MM.1S (cell line): Measurements from ENCODE around the gene GRID2IP.

ENCODE experiments used
- EZH2 ChIP-seq: fragments of 300-600 bp; sonication (generic); optimal IDR thresholded peaks from 2 replicates; pipeline ENCODE3; 2017; ENCODE audit warnings: low read depth, mild to moderate bottlenecking, antibody characterized with exemption, low read length, mixed read lengths
- EZH2phosphoT487 ChIP-seq: fragments of 300-600 bp; sonication (generic); IDR thresholded peaks from 2 replicates; pipeline ENCODE4 v1.6.1; 2018; ENCODE audit warnings: antibody characterized with exemption, low read length
- TF ChIP-seq, protein P1 (sequence below): fragments of 300-600 bp; sonication (generic); IDR thresholded peaks from 2 replicates; pipeline ENCODE4 v1.5.1; 2016; ENCODE audit warnings: antibody characterized with exemption, low read length, mixed read lengths

DNA sequence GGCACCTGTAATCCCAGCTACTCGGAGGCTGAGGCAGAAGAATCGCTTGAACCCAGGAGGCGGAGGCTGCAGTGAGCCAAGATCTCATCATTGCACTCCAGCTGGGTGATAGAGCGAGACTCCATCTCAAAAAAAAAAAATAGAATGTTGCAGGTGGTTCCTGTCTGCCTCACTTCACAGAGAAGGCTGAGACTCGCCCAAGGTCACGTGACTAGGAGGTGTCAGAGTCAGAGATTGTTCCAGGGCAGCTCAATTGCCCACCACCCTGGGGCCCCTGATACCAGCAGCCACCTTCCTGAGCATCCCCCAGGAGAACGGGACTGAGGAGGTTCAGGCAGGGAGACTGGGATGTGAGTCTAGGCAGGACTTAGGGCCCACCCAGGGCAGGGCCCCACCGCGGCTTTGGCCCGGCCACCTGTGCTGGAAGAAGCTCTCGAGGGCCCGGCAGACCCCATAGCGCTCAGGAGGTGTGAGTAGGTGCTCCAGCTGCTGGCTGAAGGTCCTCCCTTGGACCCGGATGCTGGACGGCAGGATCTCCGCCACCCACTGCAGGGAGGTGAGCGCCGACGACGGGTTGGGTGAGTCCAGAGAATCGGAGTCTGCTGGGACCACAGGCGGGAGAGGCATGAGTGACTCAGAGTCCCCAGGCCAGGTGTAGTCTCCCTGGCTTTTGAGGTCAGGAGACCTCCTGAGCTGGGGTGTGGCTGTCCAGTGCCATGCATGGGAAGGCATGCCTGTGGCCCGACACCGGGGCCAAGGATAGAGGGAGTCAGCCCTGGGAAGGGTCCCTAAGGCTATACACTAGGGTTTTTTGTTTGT lies 30.9 kb downstream of the GRID2IP start:
- TF ChIP-seq, protein P1, sequence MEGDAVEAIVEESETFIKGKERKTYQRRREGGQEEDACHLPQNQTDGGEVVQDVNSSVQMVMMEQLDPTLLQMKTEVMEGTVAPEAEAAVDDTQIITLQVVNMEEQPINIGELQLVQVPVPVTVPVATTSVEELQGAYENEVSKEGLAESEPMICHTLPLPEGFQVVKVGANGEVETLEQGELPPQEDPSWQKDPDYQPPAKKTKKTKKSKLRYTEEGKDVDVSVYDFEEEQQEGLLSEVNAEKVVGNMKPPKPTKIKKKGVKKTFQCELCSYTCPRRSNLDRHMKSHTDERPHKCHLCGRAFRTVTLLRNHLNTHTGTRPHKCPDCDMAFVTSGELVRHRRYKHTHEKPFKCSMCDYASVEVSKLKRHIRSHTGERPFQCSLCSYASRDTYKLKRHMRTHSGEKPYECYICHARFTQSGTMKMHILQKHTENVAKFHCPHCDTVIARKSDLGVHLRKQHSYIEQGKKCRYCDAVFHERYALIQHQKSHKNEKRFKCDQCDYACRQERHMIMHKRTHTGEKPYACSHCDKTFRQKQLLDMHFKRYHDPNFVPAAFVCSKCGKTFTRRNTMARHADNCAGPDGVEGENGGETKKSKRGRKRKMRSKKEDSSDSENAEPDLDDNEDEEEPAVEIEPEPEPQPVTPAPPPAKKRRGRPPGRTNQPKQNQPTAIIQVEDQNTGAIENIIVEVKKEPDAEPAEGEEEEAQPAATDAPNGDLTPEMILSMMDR: no peak
- TF ChIP-seq EZH2 (no peak), EZH2phosphoT487 (no peak)
